Suppressor macrophage (primary cell): Measurements from ENCODE around the gene MMP3.

Source experiments
- DNase-seq, 4 experiments: peaks; one replicate each; pipeline ENCODE4 v3.0.0-alpha.2; 2020 to 2022

MMP3 gene

GRCh38 chr11:102788334-102788995 is 54.9 kb downstream of the MMP3 start:
- DNase-seq = peak in 3 of 4 experiments; percentile 32 to 35 (median 34)
